Urinary bladder (tissue), 4 donors: ENCODE results near the gene EOGT. TPM values are rescaled to one million over a fixed set of nuclear protein-coding genes. Genes with fewer than 3 reads are reported as not detected.

ENCODE experiments used
- DNase-seq: peaks from one replicate; pipeline ENCODE4 v3.0.0-alpha.2; 2015; ENCODE audit errors: extremely low spot score
- H3K27ac ChIP-seq: one replicate; pipeline ENCODE4 v1.5.1; 2013; ENCODE audit warnings: low read depth, mild to moderate bottlenecking, moderate library complexity
- H3K36me3 ChIP-seq: one replicate; pipeline ENCODE4 v1.6.1; 2013; ENCODE audit warnings: mild to moderate bottlenecking, moderate library complexity; ENCODE audit not compliant: insufficient read depth
- H3K4me1 ChIP-seq: one replicate; pipeline ENCODE4 v1.6.1; 2013; ENCODE audit warnings: mild to moderate bottlenecking, moderate library complexity; ENCODE audit not compliant: insufficient read depth
- H3K4me3 ChIP-seq: one replicate; pipeline ENCODE4 v1.5.1; 2013; ENCODE audit warnings: low read depth, low read length
- WGBS: extraction: QIAGEN DNeasy Blood & Tissue Kit; methylation state at CpG from one replicate; pipeline ENCODE4 v1.1.7; 2013; 5-methylcytosine and 5-hydroxymethylcytosine counted together
- polyA plus RNA-seq: library from polyadenylated mRNA; stranded (reverse); fragments of 200-250 nt; gene quantifications from one replicate; pipeline ENCODE4 v1.2.3, GENCODE V29; 2013
- total RNA-seq: library from RNA; depleted of rRNA; stranded (reverse); fragments of >200 nt; gene quantifications from one replicate; pipeline ENCODE4 v1.2.3, GENCODE V29; 2014
- donor health status: healthy with polysubstance abuse.
- donor health status: healthy.

EOGT gene
- total RNA-seq (71.1 TPM), polyA plus RNA-seq (25.2 TPM)

- H3K4me1 ChIP-seq: no peaks in the 10 kb centered on the region
- no peak for DNase-seq
- peak within 1 kb of the TSS; percentile 82 for H3K4me3 ChIP-seq
- peak within 1 kb of the TSS; percentile 99 for H3K27ac ChIP-seq
- WGBS: under 1% methylated on average over 96 of the region's 96 CpGs
- no peaks in the 10 kb centered on the region for H3K36me3 ChIP-seq
These were observed at the start of gene EOGT for GRCh38 chr3:69013253-69014021. Gene EOGT (minus strand): TSS chr3:69013684. CDS start chr3:69009846, 3,838 bp downstream.

DNA sequence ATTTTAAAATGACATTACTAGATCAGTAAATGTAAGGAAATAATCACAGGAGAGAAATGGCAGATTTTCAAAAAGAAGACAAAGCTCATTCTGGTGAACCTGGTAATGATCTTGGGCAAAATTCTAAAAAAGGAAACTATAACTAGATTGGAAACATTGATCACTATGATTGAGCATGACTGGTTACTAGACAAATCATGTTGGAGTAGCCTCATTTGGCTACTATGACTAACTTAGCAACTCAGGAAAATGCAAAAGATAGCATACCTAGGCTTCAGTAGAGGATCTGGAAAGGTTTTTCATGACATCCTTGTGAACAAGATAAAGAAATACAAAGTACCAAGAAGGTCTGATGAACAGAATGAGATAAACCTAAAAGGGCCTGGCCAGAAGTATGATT, 46.2 kb upstream of the EOGT start:
- peaks cover 2% of the 10 kb centered on the region for H3K36me3 ChIP-seq

GRCh38 chr3:69058947-69059224, 45.4 kb upstream of the EOGT start:
- H3K4me1 ChIP-seq: no peaks in the 10 kb centered on the region
- DNase-seq: no peak
- no peak overlapping the region for H3K27ac ChIP-seq
- H3K36me3 ChIP-seq: peaks cover 4% of the 10 kb centered on the region
- no peak overlapping the region for H3K4me3 ChIP-seq
- WGBS: 90% methylated on average over 2 of the region's 2 CpGs

More for the DNA sequence above, 46.2 kb upstream of the EOGT start:
- Histone ChIP-seq H3K4me1 (no peaks in the 10 kb centered on the region), H3K4me3 (no peak overlapping the region), H3K27ac (no peak overlapping the region)
- no peak for DNase-seq

DNA sequence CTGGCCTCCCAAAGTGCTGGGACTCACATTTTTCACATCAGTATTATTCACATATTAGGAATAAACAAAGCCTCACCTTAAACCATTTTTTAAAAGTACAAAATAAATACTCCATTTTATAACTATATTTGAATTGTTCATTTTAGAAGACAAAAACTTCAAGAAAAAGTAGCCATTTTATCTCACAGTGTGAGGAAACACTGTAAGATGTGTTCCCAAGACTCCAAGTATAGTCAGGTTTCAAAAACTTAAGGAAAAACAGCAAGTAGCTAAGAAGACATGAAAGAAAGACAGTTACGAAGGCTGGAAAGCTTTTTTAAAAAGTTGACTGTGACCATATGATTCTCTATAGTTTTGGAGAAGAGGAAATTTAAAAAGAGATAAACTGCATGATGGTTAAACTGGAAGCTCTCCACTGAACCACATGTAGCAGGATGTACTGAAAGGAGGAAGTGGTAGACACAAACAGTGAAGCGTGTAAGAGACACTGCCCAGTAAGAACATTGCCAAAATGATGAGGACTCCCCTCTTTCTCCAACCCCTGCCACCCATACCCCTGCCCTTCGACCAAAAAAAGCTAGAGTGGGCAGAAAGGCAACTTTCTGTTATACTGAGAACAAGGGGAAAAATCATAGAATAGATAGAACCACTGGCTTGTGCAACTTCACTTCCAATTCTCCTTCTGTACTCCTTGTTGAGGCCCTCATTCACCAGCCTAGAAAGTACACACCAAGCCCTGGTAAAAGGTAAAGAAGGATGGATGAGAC, 44.9 kb upstream of the EOGT start:
- Histone ChIP-seq H3K4me3 (no peak overlapping the region), H3K4me1 (no peaks in the 10 kb centered on the region), H3K27ac (no peak overlapping the region), H3K36me3 (peaks cover 4% of the 10 kb centered on the region)
- WGBS: 83% methylated on average over 3 of the region's 3 CpGs
- no peak for DNase-seq

DNA sequence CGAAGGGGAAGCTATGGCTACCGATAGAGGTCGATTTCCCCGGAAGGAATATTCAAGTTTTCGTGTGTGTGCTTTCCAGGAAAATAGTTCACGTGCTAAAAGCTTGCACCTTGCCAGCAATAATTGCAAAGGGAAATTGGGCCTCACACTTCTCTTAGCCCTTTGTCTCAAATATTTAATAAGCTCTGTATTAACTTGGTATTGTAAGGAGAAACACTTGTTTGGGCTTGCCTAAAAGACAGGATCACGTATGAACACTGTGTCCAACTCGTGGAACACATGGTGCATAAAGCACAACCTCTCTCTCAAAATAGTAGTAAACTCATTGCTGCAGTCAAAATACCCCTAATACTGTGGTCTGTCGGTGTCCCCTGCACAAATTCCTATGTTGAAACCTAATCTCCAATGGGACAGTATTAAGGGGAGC, 39.0 kb upstream of the EOGT start:
- peaks cover 5% of the 10 kb centered on the region for H3K36me3 ChIP-seq
- 9% methylated on average over 9 of the region's 9 CpGs for WGBS
- DNase-seq: no peak
- H3K4me3 ChIP-seq: peak overlapping the region; percentile 78
- peak overlapping the region; percentile 84 for H3K27ac ChIP-seq
- no peaks in the 10 kb centered on the region for H3K4me1 ChIP-seq

DNA sequence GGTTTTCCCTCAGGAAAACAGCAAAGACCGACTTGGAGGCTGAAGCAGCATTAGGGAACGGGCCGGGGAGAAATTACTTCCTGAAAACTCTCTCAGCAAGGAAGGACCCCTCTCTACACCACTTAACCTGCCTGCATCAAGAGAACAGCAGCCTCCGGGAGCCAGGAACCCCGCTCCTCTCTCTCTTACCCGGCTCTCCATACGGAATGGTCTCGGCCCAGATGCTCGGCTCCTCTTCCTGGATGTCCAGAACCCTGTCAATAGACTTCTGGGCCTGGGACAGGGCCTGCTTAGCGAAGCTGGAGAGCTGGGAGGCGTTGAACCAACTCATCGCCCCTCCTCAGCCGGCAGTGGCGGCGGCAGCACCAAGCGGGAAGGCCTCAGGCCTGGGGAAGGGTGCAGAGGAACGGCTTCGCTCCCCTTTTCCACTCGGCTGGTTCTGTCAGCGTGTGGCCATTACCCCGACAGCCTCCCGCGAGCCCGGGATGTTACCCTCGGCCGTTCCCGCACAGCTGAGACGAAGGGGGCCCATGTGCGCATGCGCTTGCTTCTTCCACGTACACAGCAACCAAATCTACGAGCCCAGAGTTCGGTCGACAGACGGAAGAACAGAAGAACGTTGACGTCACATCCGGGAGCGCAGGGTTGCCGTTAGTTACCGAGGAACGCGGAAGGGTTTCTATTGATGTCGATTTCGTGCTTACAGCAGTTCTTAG, 38.4 kb upstream of the EOGT start, which contains the start of gene TMF1:
Gene TMF1 (minus strand): TSS at position 578 of the 716 bp plus-strand sequence. CDS start 247 bp downstream, at position 331.
- peak; percentile 98 for DNase-seq
- under 1% methylated on average over 45 of the region's 45 CpGs for WGBS
- Histone ChIP-seq H3K4me3 (peak within 1 kb of the TSS; percentile 78), H3K4me1 (no peaks in the 10 kb centered on the region), H3K36me3 (peaks cover 7% of the 10 kb centered on the region), H3K27ac (peak within 1 kb of the TSS; percentile 90)

DNA sequence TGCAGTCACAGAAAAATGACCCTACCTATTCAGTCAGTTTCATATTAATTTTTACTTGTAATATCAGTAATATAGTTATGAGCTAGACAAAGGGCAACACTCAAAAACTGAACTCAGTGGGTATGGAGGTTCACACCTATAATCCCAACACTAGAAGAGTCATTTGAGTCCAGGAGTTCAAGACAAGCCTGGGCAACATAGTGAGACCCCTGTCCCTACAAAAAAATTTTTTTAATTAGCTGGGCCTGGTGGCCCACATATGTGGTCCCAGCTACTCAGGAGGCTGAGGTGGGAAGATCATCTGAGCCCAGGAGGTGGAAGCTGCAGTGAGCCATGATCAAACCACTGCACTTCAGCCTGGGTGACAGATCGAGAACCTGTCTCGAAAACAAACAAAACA, 35.5 kb upstream of the EOGT start:
- Histone ChIP-seq H3K36me3 (peaks cover 4% of the 10 kb centered on the region), H3K4me3 (no peak overlapping the region), H3K27ac (no peak overlapping the region), H3K4me1 (no peaks in the 10 kb centered on the region)
- WGBS: 97% methylated on average over 2 of the region's 2 CpGs
- DNase-seq: no peak

GRCh38 chr3:69044608-69045007, 31.1 kb upstream of the EOGT start:
- Histone ChIP-seq H3K4me3 (no peak overlapping the region), H3K36me3 (peaks cover 6% of the 10 kb centered on the region), H3K4me1 (no peaks in the 10 kb centered on the region), H3K27ac (no peak overlapping the region)
- no peak for DNase-seq
- WGBS: 94% methylated on average over 2 of the region's 2 CpGs

- Histone ChIP-seq H3K36me3 (peaks cover 9% of the 10 kb centered on the region), H3K4me1 (no peaks in the 10 kb centered on the region), H3K27ac (no peak overlapping the region), H3K4me3 (no peak overlapping the region)
- WGBS: 92% methylated on average over 7 of the region's 7 CpGs
- DNase-seq: no peak
These were observed 20.0 kb upstream of the EOGT start for GRCh38 chr3:69033470-69033869.

GRCh38 chr3:69032737-69033136, 19.3 kb upstream of the EOGT start:
- 98% methylated on average over 9 of the region's 9 CpGs for WGBS
- Histone ChIP-seq H3K4me3 (no peak overlapping the region), H3K36me3 (peaks cover 11% of the 10 kb centered on the region), H3K27ac (no peak overlapping the region), H3K4me1 (no peaks in the 10 kb centered on the region)
- no peak for DNase-seq

GRCh38 chr3:69032142-69032541, 18.7 kb upstream of the EOGT start:
- 91% methylated on average over 2 of the region's 2 CpGs for WGBS
- DNase-seq: no peak
- no peaks in the 10 kb centered on the region for H3K4me1 ChIP-seq
- no peak overlapping the region for H3K27ac ChIP-seq
- peaks cover 11% of the 10 kb centered on the region for H3K36me3 ChIP-seq
- H3K4me3 ChIP-seq: no peak overlapping the region

GRCh38 chr3:69031635-69032034, 18.2 kb upstream of the EOGT start:
- DNase-seq: no peak
- WGBS: 82% methylated on average over 1 of the region's 1 CpG

DNA sequence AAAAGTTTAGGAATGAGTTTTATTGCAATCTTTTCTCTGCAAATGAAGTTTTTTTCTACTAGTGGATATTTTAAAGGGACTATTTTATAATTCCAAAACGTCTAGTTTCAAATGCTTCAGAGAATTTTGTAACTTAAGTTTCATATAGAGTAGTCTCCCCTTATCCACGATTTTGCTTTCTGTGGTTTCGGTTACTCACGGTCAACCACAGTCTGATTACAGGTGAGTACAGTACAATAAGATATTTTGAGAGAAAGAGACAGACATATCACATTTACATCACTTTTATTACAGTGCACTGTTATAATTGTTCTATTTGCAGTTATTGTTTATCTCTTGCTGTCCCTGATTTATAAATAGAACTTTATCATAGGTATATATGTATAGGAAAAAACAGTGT, 7.4 kb upstream of the EOGT start:
- H3K36me3 ChIP-seq: peaks cover 6% of the 10 kb centered on the region
- H3K4me3 ChIP-seq: no peak overlapping the region
- no peak for DNase-seq
- no peaks in the 10 kb centered on the region for H3K4me1 ChIP-seq
- H3K27ac ChIP-seq: no peak overlapping the region
- 75% methylated on average over 4 of the region's 4 CpGs for WGBS

More at GRCh38 chr3:69031635-69032034, 18.2 kb upstream of the EOGT start:
- H3K4me1 ChIP-seq: no peaks in the 10 kb centered on the region
- H3K36me3 ChIP-seq: peaks cover 11% of the 10 kb centered on the region
- no peak overlapping the region for H3K27ac ChIP-seq
- no peak overlapping the region for H3K4me3 ChIP-seq
